GM23338 (cell line): ENCODE measurements around the gene CNOT4.

ENCODE experiments used
- CREB1 ChIP-seq: fragments of 250-450 bp; sonication (Bioruptor Pico); IDR thresholded peaks from 2 replicates; pipeline ENCODE4 v1.5.0; 2020; ENCODE audit warnings: low read depth, mild to moderate bottlenecking, moderate library complexity
- EZH2 ChIP-seq: fragments of 200-600 bp; sonication (generic); IDR thresholded peaks from one replicate; pipeline ENCODE4 v1.8.0; 2017; ENCODE audit warnings: antibody characterized with exemption, mild to moderate bottlenecking, low read depth; ENCODE audit not compliant: unreplicated experiment
- EZH2phosphoT487 ChIP-seq: fragments of 200-600 bp; sonication (generic); IDR thresholded peaks from one replicate; pipeline ENCODE4 v1.8.1; 2018; ENCODE audit warnings: antibody characterized with exemption; ENCODE audit not compliant: unreplicated experiment
- JUNB ChIP-seq: IDR thresholded peaks from one replicate; pipeline ENCODE4 v1.6.1; 2016; ENCODE audit warnings: antibody characterized with exemption; ENCODE audit not compliant: unreplicated experiment
- POLR2AphosphoS5 ChIP-seq: IDR thresholded peaks from 2 replicates; pipeline ENCODE4 v1.6.1; 2016; ENCODE audit warnings: antibody characterized with exemption, low read depth
- STAT1 ChIP-seq: IDR thresholded peaks from one replicate; pipeline ENCODE4 v1.6.1; 2016; ENCODE audit warnings: antibody characterized with exemption; ENCODE audit not compliant: unreplicated experiment
- ZNF331 ChIP-seq: fragments of 250-450 bp; sonication (Bioruptor Pico); IDR thresholded peaks from 2 replicates; pipeline ENCODE4 v1.5.0; 2020; ENCODE audit warnings: low read depth, mild to moderate bottlenecking, moderate library complexity
- TF ChIP-seq, protein P1 (sequence below), 2 experiments: fragments of 200-600 bp in 1 of 2; sonication (generic) in 1 of 2; conservative IDR thresholded peaks; 2 replicates each; pipeline versions ENCODE4 v1.5.1 to v1.6.1; 2016 to 2017; ENCODE audit warnings: antibody characterized with exemption in 2 of 2, low read depth in 2 of 2, mild to moderate bottlenecking in 2 of 2, moderate library complexity in 1 of 2
- TF ChIP-seq, protein P2 (sequence below): IDR thresholded peaks from one replicate; pipeline ENCODE4 v1.6.1; 2018; ENCODE audit warnings: antibody characterized with exemption; ENCODE audit not compliant: unreplicated experiment
- TF ChIP-seq, protein P3 (sequence below): fragments of 250-450 bp; sonication (Bioruptor Pico); IDR thresholded peaks from 2 replicates; pipeline ENCODE4 v1.5.0; 2020; ENCODE audit warnings: mild to moderate bottlenecking, moderate library complexity

GRCh38 chr7:135375908-135376699 lies 133.8 kb downstream of the CNOT4 start:
- TF ChIP-seq, protein P1, sequence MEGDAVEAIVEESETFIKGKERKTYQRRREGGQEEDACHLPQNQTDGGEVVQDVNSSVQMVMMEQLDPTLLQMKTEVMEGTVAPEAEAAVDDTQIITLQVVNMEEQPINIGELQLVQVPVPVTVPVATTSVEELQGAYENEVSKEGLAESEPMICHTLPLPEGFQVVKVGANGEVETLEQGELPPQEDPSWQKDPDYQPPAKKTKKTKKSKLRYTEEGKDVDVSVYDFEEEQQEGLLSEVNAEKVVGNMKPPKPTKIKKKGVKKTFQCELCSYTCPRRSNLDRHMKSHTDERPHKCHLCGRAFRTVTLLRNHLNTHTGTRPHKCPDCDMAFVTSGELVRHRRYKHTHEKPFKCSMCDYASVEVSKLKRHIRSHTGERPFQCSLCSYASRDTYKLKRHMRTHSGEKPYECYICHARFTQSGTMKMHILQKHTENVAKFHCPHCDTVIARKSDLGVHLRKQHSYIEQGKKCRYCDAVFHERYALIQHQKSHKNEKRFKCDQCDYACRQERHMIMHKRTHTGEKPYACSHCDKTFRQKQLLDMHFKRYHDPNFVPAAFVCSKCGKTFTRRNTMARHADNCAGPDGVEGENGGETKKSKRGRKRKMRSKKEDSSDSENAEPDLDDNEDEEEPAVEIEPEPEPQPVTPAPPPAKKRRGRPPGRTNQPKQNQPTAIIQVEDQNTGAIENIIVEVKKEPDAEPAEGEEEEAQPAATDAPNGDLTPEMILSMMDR (conservative IDR thresholded peaks at IDR 0.05; ENCODE audit: low read depth in 2 of 2) = no peak
- TF ChIP-seq EZH2 (no peak), ZNF331 (CRISPR knock-in tag) (no peak), POLR2AphosphoS5 (no peak), CREB1 (CRISPR knock-in tag) (no peak), EZH2phosphoT487 (no peak), STAT1 (no peak), JUNB (no peak)
- TF ChIP-seq, protein P2, sequence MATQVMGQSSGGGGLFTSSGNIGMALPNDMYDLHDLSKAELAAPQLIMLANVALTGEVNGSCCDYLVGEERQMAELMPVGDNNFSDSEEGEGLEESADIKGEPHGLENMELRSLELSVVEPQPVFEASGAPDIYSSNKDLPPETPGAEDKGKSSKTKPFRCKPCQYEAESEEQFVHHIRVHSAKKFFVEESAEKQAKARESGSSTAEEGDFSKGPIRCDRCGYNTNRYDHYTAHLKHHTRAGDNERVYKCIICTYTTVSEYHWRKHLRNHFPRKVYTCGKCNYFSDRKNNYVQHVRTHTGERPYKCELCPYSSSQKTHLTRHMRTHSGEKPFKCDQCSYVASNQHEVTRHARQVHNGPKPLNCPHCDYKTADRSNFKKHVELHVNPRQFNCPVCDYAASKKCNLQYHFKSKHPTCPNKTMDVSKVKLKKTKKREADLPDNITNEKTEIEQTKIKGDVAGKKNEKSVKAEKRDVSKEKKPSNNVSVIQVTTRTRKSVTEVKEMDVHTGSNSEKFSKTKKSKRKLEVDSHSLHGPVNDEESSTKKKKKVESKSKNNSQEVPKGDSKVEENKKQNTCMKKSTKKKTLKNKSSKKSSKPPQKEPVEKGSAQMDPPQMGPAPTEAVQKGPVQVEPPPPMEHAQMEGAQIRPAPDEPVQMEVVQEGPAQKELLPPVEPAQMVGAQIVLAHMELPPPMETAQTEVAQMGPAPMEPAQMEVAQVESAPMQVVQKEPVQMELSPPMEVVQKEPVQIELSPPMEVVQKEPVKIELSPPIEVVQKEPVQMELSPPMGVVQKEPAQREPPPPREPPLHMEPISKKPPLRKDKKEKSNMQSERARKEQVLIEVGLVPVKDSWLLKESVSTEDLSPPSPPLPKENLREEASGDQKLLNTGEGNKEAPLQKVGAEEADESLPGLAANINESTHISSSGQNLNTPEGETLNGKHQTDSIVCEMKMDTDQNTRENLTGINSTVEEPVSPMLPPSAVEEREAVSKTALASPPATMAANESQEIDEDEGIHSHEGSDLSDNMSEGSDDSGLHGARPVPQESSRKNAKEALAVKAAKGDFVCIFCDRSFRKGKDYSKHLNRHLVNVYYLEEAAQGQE = no peak
- TF ChIP-seq, protein P3, sequence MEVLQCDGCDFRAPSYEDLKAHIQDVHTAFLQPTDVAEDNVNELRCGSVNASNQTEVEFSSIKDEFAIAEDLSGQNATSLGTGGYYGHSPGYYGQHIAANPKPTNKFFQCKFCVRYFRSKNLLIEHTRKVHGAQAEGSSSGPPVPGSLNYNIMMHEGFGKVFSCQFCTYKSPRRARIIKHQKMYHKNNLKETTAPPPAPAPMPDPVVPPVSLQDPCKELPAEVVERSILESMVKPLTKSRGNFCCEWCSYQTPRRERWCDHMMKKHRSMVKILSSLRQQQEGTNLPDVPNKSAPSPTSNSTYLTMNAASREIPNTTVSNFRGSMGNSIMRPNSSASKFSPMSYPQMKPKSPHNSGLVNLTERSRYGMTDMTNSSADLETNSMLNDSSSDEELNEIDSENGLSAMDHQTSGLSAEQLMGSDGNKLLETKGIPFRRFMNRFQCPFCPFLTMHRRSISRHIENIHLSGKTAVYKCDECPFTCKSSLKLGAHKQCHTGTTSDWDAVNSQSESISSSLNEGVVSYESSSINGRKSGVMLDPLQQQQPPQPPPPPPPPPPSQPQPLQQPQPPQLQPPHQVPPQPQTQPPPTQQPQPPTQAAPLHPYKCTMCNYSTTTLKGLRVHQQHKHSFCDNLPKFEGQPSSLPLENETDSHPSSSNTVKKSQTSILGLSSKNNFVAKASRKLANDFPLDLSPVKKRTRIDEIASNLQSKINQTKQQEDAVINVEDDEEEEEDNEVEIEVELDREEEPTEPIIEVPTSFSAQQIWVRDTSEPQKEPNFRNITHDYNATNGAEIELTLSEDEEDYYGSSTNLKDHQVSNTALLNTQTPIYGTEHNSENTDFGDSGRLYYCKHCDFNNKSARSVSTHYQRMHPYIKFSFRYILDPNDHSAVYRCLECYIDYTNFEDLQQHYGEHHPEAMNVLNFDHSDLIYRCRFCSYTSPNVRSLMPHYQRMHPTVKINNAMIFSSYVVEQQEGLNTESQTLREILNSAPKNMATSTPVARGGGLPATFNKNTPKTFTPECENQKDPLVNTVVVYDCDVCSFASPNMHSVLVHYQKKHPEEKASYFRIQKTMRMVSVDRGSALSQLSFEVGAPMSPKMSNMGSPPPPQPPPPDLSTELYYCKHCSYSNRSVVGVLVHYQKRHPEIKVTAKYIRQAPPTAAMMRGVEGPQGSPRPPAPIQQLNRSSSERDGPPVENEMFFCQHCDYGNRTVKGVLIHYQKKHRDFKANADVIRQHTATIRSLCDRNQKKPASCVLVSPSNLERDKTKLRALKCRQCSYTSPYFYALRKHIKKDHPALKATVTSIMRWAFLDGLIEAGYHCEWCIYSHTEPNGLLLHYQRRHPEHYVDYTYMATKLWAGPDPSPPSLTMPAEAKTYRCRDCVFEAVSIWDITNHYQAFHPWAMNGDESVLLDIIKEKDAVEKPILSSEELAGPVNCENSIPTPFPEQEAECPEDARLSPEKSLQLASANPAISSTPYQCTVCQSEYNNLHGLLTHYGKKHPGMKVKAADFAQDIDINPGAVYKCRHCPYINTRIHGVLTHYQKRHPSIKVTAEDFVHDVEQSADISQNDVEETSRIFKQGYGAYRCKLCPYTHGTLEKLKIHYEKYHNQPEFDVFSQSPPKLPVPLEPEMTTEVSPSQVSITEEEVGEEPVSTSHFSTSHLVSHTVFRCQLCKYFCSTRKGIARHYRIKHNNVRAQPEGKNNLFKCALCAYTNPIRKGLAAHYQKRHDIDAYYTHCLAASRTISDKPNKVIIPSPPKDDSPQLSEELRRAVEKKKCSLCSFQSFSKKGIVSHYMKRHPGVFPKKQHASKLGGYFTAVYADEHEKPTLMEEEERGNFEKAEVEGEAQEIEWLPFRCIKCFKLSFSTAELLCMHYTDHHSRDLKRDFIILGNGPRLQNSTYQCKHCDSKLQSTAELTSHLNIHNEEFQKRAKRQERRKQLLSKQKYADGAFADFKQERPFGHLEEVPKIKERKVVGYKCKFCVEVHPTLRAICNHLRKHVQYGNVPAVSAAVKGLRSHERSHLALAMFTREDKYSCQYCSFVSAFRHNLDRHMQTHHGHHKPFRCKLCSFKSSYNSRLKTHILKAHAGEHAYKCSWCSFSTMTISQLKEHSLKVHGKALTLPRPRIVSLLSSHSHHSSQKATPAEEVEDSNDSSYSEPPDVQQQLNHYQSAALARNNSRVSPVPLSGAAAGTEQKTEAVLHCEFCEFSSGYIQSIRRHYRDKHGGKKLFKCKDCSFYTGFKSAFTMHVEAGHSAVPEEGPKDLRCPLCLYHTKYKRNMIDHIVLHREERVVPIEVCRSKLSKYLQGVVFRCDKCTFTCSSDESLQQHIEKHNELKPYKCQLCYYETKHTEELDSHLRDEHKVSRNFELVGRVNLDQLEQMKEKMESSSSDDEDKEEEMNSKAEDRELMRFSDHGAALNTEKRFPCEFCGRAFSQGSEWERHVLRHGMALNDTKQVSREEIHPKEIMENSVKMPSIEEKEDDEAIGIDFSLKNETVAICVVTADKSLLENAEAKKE (CRISPR knock-in tag) = no peak
